NCI-H1105 (cell line): ENCODE data around the gene FAM9C.
"Not testable (repeated sequence)": the region's sequence is repeated elsewhere in the genome, so short reads cannot be mapped to it uniquely, and the experiment has no call there.

Source experiments
- DNase-seq: peaks from one replicate; lab custom pipeline; 2025; lab: John Stamatoyannopoulos, UW

Gene FAM9C

DNA sequence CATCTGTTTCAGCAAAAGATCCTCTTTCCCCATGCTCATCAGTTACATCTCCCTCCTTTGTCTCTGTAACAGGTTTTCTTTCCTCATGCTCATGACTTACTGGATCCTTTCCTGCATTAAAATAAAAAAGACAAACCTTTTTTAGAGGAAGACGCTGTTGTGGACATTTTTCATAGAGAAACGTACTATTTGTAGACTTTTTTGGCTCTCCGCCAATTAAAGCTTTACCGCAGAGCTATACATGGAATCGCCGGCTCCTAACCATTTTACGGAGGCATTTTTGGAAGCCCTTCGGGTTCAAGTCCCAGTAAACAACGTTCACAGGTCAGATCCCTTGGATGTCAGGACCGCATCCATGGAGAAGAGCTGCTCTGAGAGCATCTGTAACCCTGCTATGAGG, 1.3 kb downstream of the FAM9C start:
- DNase-seq, result no peak

DNA sequence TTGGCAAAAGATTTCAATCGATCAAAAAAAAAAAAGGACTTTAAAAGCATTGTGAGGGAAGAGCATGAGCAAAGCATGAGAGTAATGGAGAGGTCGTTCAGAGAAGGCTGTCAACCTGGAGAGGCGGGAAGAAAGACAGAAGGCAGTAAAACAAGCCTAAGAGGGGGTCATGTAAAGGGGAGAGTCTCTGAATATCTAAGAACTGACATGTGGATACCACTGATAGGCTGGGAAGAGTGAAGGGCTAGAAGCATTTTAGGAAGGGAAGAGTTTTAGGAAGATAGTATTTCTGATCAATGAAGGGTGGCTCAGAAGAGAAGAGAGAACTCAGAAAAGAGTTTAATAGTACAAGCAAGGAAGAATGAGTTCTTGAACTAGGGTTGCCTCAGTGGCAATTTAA, 7.5 kb downstream of the FAM9C start:
- DNase-seq, result no peak

DNA sequence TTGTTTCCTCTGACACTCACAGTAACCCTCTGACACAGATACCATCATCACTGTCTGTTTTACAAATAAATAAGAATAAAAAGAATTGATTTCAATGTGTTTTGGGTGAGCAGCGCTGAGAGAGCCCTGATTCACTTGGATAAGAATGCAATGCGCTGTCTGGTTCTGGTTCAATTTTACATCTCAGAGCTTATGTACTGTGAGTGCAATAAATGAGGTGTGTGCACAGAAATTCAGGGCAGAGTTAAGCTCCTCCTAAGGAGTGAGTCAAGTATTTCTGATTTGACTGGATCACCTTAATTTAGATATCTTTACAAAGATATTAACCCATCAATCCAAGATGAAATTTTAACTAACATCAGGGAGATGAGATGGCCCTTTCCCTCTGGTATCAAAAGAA, 11.2 kb downstream of the FAM9C start:
- DNase-seq, result no peak

DNA sequence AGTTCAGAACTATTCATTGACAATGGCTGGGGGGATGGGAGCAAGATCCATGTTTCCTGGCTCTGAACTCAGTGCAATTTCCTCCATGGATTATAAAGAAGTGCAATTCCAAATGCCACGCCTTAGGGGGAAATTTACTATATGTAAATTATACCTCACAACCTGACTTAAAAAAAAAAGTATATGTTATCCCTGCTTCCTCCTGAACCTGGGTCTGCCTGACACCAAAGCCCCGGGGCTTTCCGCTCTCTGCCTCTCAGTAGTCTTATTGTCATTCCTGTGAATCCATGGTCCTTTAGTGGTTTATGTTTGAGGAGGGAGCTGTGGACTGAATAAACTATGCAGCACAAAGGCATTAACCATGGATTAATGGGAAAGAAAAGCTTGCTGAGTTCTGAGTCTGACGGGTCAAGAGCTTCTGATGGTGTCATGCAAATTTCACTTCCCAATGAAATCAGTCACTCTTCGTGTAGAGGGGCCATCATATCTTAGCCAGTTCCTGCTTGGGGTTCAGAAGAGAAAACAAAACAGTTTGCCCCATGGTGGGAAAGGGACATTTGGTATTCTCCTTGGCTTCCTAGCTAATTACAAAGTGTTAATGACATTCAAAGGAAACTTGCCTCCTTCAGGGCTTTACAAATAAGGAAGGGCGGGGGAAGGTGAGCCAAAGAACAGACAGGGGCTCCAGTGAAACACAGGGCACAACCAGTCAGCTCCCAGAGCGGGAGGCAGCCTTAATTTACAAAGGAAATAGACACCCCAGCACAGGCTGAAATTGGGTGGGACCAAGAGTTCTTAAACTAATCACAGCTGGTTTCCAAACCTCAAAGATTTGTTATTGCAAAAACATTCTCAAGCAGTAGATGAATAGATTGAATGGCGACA, 14.3 kb downstream of the FAM9C start:
- no peak for DNase-seq

DNA sequence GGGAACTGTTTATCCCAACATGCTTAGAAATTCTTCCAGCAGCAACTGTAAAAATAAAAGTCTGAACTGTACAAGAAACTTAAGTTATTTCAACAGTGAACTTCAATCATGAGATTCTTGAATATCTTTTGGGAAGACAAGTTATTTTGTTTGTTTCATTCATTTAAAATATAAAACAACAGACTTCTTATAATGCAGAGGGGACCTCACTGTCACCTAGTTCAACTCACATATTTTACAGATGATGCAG, 14.9 kb downstream of the FAM9C start:
- no peak for DNase-seq

DNA sequence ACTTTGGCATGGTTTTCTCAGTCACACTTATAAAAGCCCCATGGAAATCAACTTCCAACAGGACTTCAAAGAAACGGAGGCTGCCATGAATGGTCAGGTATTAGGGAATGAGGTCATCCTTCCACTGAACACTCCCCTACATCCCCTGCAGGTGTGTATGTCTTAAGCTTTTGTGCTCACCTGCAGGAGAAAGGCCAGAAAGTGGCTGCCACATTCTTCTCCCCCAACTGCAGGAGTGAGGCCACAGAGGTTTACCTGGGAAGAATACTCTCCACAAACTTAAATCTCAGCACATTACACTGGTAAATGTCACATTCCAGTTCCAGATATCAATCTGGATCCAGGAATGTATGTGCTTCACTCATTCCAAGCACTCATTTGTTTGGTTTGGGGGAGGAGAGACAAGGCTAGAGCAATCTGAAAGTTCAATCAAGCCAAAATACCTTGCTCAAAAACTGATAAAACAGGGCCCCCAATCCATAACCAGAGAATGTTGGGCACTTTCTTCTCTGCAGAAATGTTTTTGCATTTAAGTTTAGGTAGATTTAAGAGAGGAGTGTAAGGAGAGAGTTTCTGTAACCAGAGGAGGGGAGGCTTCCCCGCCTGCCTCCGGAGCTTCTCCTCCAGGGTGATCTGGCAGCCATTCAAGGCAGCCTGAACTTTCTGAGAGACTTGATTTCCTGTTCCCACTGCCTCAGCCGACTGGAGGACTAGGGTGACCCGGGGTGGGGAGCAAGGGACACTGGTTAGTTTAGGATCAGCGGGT, 15.4 kb downstream of the FAM9C start:
- no peak for DNase-seq

DNA sequence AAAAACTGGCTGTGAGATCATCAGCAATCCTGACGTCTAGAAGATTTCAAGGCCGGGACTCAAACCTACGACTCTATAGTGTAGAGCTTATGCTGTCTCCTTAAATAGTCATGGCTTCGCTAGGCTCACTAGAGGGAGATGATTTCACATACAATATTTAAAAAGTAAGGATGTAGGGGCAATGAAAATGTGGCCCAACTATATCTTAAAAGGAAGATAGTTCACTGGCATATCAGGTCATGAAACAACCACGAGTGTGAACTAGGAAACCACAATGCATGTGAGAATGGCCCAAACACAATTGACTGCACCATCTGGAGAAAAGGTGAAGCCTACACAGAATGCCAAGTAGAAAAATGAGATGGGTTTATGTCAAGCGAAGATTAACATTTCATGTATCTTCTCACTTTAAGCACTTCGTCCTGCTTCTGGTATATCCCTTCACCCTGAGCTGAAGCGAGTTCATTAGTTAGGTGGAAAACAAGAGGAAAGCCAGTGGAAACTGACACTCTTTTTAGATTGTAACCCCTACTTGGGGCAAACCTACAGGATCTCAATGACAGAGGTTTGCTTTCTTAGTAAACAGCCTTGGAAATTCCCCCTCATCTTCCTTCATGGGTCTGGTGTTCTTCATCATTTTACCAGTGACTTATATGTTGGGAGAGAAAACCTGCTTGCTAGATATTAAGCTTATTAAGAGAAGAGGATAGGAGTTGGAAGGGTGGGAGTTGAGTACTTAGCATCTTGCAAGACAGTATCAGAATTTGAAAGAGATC, 17.4 kb downstream of the FAM9C start:
- no peak for DNase-seq

DNA sequence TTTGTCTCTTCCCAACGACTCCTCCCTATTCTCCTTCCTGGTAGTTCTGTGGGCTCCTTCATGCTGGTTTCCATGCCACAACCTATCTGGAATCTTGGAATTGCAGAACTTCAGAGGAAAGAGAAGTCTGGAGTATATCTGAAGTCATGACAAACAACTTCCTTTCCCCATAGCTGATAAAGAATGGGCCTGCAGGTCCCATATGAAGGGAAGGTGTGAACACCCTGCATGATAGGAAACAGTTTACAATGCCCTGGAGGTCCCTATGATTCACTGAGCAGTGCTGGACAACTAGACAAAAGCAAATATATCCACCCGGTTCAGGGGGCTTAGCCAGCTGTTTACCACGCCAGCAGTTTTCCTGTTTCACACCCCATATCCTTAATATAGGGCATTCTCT, 19.4 kb downstream of the FAM9C start:
- DNase-seq, result no peak

DNA sequence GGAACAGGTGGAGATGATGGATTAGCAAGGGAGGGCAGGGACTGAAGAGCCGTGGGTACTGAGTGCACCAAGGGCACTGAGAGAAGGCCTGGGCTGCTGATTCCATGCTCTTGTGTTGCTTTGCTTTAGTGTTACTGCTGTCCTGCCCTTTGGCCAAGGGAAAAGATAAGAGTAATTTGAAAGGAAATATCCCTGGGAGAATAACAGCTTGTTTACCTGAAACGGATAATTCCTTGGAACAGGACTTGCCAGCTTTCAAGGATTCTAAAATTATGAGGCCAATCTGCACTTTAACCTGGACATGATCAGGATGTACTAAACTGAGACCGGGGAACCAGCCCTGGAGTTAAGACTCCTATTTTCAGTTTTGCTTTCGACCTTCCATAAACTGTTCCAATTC, 20.4 kb downstream of the FAM9C start:
- no peak for DNase-seq

DNA sequence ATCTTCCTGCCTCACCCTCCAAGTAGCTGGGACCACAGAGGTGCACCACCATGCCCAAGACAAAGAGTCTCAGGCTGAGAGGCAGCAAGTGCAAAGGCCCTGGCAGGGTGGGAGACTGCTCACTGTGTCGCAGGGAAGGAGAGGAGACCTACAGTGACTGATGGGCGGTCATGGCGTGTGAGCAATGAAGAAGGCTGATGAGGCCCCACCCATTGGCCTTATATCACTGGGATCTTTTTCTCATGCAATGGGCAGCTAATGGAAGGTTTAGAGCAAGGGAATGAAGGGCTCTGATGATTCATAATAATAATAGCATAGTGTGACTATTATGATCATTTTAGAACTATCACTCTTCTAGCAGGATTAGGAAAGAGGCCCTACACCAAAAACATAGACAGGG, 20.9 kb downstream of the FAM9C start:
- no peak for DNase-seq

DNA sequence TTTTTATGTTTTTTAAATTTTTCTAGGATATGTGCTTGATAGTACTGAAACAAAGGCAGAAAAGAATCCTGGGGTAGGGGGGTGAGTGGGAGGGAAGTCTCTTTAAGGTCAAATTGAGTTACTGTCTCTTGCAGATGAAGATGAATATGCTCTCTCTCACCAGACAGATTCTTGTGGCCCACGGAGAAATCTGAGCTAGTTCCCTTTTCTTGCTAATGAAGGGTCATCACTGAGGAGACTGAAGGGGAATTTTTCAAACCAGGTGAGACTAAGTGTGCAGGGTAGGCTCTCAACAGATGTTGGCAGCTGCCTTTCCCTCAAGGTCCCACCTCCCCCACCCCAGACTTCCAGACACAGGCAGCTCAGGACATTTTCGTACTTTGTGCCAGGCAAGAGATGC, 21.5 kb downstream of the FAM9C start:
- no peak for DNase-seq

DNA sequence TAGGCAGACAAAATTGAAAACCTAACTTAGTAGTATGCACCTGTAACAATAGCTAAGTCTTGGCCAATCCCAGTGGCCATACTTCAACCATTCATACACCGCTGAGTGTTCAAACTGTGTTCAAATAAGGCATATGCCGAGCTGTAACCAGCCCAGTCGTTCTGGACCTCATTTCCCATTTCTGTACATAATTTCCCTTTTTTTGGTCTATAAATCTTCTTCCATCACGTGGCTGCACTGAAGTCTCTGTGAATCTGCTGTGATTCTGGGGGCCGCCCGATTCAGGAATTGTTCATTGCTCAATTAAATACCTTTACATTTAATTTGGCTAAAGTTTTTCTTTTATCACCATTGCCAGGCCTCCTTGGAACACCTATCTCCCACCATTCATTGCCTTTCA, 27.7 kb downstream of the FAM9C start:
- DNase-seq, result not testable (repeated sequence)

DNA sequence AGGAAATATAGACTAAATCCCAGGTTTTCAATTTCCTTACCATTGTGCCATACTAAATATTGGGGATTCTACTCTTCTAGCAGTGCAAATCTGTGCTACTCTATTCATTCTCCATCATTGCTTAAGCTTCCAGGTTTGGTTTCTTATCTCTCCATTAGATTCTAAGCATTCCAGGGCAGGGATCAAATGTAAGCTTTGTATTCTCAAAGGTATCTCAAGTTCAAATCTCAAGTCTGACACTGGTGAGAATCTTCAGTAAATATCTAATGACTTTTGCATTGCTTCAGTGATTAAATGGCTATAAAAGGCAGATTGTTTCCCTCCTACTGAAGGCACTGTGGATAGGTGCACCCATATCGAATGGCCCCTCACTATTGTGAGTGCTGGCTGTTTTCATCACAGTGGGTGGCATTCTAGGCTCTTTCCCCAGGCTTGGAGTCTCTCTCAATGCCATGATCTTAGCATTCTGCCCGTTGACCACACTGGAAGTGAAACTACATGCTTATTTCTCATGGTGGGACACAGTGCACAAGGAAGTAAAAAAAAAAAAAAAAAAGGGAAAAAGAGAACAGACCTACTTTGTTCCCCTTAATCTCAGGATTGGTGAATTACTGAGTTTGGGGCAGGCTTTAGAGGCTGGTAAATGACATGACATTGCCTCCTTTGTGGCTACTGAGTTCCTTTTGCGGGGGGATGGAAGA, 28.7 kb downstream of the FAM9C start:
- DNase-seq, result no peak

DNA sequence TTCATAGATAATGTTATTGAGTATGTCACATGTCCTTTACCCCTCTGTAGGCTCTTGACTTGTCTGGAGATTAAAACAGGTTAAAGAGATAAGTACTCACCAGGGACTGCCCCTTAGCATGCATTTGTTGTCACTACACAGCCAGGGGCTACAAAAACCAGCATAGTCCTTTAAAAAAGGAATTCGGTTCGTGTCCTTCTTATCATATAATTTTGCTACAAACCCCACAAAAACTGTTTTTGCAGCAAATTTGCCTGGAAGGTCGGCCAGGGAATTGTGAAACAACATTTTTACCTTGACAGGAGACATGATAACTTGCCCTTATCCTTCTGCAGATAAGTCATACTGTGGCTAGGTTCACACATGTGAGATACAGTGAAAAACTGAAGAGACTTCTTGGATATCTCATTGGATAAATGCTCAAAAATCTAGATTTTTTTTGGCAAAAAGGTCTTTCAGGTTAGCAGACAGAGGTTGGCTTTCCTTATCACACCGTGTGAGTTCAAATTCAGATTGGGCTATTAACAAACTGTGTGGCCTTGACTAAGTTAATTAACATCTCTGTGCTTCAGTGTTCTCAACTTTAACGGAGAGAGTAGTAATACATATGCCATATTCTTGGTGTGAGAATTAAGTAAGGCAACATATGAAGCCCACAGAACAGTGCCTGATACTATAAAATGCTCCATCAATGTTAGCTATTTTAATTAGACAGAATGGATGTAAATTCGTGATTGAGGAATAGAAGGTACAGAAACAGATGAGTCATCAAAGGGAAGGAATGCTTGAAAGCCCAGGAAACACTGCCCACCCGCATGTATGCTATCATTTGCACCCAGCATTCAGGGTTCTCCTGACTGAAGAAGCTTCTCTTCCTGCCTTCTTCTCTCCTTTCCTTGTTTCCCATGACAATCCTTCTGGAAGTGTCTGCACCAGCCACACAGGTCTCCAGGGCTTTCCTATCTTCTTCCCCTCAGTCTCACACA, 30.0 kb downstream of the FAM9C start:
- DNase-seq, result no peak

DNA sequence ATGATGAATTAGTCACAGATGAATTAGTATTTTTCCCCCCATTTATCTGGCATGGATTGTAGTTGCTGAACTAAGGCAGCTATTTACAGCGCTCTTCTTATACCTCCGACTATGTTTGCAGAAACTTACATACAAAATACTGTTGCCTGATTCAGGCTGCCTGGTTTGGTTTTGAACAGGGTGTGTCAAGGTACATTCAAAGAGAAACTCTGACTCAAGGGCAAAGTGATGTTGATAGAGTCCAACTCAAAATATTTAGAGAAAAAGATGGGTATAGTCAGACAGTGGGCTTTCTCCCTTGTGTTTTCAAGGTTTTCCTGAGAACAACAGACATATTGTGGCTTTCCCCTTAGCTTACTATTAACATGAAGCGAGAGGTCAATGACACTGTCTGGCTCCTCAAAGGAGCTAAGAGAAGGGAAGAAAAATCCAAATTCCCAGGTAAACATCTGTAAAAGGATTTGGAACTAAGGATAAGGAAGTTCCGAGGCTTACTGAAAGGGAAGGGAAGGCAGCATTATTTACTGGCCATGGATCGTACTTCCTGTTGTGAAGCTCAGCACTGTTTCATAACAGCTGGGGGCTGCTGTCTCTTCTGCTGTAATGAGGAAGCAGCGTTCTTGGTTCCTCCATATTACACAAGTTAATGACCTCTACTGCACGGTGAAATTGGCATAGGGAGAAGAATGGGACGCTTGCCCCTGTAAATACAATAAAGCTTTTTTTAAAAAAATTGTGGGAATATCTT, 30.9 kb downstream of the FAM9C start:
- no peak for DNase-seq

DNA sequence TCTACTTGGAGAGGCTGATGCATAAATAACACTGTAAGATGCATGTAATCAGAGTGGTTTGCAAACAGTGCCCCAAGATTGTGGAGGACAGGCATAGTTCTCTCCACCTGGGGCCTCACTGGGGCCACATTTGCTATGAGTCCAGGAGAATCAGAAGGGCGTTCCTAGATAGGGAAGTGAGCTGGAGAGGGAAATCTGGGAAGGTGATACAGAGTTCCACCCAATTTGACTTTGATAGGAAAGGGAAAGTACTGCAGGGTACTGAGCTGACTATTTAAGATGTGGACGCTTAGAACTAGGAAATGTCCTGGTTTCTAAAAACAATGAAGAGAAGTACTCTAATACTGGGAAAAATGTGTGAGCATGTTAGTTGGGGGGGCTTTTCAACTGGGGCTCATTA, 33.9 kb downstream of the FAM9C start:
- no peak for DNase-seq

DNA sequence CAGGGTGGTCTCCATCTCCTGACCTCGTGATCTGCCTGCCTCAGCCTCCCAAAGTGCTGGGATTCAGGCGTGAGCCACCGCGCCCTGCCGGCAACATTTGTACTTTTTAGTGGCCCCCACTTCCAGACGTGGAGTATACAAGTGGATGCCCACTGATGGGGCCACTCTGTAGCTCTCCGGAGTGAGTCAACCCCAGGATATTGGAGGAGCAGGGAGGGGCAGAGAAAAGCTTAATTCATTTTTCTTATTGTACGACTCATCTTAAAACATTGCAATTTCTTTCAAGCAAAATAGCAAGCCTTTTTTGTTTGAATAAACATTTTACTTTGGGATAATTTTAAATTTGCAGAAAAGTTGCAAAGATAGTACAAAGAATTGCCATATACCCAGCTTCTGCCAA, 34.6 kb downstream of the FAM9C start:
- DNase-seq, result no peak

DNA sequence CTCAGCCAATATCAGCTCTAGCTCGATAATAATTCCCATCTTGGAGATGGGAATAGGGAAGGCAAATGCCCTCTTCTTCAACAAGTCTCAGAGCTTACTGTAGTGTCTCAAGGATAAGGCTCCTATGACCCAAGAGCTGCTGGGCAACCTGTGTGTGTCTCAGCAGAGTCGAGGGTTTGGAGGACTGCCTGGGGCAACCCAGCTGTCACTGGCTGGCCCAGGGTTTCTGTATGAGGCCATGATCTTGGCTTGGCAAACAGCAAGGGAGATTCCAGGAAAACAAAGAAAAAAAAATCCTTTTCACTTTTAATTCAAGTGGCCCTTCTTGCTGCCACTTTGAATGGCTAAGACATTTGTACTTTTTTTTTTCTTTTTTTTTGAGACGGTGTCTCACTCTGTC, 35.1 kb downstream of the FAM9C start:
- DNase-seq, result no peak

DNA sequence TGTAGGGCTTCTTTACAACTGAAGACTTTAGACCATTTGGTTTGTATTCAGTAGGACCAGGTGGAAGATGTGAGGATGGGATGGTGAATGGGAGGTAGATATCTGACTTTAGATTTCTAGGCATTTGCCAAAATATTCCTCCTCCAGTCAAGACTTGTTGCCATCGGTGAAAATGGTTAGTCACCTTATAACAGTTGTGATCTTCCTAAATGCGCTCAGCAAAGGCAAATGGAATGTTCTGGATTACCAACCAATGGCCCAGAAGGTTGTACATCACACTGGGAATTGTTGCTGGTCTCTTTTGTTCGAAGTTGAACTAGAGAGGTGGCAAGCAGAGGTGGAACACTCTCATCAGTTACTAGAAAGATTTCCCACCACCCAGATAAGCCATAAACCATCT, 35.6 kb downstream of the FAM9C start:
- no peak for DNase-seq

DNA sequence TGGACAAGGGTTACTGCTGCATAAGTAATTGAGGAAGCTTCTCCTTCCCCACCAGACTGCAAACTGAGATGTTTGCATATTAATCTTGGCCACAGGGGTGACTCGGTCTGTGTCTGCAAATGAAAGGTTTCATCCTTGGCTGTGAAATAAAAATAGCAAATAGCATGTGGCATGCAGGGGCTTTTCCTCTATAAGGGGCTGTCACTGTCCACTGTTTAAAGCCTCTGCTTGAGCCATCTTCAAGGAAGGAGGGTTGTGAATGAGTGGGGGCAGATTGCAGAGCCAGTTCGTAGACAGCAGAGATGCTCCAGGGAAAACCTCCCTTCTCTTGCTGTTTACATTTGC, 36.3 kb downstream of the FAM9C start:
- DNase-seq, result no peak
